Activated CD8-positive, alpha-beta memory T cell treated with anti-CD3 and anti-CD28 coated beads for 36 hours (primary cell): ENCODE results near the gene OR51B4. TPM values are rescaled to one million over a fixed set of nuclear protein-coding genes. Genes with fewer than 3 reads are reported as not detected.
"Not testable (repeated sequence)": the region's sequence is repeated elsewhere in the genome, so short reads cannot be mapped to it uniquely, and the experiment has no call there.

Source experiments
- CTCF ChIA-PET: fragments of 350-600 bp; sonication (Branson Sonifier 250); formaldehyde crosslinking; loops from one replicate; lab custom pipeline; 2021; ENCODE audit warnings: antibody characterized with exemption; lab: Charles Lee
- POLR2A ChIA-PET: fragments of 350-600 bp; sonication (Branson Sonifier 250); formaldehyde crosslinking; loops from one replicate; lab custom pipeline; 2021; ENCODE audit warnings: antibody characterized with exemption; lab: Charles Lee
- total RNA-seq, 2 experiments: library from RNA; stranded (reverse); gene quantifications; one replicate each; pipeline ENCODE4 v1.2.3, GENCODE V29; 2021

The OR51B4 gene, protein sequence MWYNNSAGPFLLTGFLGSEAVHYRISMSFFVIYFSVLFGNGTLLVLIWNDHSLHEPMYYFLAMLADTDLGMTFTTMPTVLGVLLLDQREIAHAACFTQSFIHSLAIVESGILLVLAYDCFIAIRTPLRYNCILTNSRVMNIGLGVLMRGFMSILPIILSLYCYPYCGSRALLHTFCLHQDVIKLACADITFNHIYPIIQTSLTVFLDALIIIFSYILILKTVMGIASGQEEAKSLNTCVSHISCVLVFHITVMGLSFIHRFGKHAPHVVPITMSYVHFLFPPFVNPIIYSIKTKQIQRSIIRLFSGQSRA
- not detected for total RNA-seq

DNA sequence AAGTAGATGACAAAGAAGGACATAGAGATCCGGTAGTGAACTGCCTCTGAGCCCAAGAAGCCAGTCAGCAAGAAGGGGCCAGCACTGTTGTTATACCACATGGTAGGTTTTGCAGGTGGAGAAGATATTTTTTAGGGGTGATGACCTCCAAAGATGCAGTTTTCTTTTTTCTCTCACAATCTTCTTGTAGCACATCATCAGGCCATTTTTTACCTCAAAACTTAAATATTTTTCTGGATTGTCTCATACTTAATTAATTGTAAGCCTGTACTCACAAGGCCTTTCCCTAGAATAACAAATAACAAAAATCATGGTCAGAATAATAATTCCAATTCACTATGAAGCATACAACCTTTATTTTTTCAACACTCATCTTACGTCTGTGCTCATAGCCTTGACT, at the start of gene OR51B4:
Gene OR51B4, minus strand, starts transcription at position 101 of the 400 bp plus-strand sequence. Its CDS starts 0 bp downstream, at position 101.
- ChIA-PET CTCF (no interaction called here), POLR2A (no interaction called here)

DNA sequence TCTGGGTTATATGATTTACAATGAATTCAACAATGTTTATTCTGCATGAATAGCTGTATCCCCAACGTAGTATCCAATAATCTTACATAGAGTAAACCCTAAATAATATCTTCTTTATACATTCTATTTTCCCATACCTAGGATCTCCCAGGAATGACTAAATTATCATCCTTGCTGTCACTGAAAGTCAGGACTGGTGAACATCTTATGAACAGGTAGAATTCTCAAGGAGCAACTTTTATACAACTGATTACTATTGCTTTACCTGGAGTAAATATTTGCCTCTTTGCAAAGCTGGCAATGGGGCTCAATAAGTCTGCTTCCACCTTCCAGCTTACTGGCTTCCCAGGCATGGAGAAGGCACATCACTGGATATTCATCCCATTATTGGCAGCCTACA, 49.5 kb upstream of the OR51B4 start, which contains the start of gene OR51B6:
Gene OR51B6, plus strand, starts transcription at position 301 of the 400 bp plus-strand sequence. Its CDS starts 0 bp downstream, at position 301.
- ChIA-PET CTCF (no interaction called here), POLR2A (no interaction called here)

DNA sequence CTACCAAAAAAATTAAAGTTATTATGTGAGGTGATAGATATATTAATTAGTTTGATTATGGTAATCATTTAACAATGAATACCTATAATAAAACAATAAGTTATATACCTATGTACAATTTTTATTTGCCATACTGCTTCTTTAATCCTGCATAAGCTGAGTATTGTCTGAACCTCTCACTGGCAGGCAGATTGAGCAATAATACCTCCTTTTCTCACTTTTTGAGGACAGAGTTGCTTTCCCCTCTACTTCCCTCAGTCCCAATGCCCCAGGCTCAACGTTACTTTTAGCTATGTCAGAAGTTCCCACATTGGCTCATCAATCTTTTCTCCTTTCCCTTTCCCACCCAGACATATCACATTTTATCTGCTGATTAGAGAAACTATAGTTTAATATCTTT, 47.8 kb upstream of the OR51B4 start:
- ChIA-PET CTCF (interaction anchor here (0.6 kb wide), 1 partner anchor 1841 kb away, joined by 5 read pairs; no protein-coding TSS in a partner anchor), POLR2A (no interaction called here)

DNA sequence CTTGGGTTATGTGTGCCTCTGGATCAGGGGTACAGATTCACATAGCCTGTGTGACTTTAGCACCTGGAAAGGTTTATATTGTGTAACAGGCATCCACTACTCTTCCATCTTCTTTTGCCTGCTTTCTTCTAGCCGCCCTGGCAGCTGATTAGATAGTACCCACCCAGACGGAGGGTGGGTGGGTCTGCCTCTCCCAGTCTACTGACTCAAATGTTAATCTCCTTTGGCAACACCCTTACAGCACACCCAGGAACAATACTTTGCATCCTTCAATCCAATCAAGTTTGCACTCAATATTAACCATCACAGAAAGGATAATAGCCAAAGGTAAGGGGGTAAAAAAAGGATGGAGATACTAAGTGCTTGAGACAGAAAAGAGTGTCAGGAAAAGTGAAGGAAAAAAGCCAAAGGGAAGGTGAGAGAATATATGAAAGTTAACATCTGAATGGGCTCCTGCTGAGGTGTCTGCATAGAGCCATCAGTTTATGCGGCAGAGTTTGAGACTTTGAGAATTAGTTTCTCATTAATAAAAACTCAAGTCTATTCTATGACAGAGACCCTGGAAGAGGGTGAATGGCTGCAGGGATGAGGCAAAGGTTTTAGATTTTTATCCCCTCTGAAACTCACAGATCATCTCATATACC, 46.9 kb upstream of the OR51B4 start:
- CTCF ChIA-PET, result no interaction called here
- POLR2A ChIA-PET, result no interaction called here

DNA sequence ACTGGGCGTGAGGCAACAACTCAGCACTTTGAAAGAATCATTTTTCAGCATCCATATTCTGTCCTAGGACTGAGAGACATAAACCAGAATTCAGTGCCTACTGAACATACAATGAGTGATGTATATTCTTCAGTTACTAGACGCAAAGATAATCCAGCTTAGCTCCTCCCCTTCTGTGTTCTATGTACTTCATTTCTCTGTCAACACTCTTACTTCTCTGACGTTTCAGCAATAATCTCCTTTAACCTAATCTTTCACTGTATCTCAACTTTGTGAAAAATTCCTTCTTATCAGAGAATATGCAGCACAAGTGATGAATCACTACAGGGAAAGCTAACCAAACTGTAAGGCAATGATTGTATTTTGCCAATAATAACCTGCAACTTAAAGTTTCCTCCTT, 44.1 kb upstream of the OR51B4 start:
- ChIA-PET POLR2A (no interaction called here), CTCF (no interaction called here)

DNA sequence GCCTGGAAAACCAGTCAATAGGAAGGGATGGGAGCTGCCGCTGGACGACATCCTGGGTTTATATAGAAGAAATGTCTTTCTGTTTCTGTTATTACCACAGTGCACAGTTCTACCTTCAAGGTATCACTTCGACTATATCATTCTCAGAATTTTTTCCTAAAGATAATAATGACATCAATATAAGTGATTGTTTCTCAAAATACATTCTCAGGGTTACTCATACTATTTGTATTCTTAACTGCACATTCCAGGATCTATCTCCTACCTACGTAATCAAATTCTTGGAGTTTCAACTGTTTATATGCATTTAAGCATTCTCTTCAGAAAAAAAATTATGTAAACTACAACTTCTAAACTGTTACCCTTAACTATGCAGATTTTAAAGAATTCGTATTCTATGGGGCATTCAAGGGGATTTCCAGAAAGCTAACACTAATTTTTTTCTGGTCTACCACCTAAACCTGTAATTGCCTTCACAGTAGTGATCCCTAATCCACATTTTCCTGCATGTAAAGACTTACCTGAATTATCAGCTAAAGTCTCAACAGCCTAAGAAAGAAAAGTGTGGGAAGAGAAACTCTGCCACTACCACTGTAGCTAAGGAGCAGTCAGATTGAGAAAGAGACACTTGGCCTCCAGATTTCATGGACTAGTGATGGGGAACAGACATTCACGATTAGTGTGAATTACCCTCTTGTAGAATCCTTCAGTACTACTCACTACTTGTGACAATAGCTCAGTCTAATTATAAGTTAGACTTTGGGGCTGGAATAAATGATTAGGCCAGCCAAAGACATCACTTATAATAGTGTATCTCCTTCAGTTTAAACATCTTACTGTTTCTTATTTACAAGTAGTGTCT, 42.0 kb upstream of the OR51B4 start, which contains the start of gene OR51B5:
Gene OR51B5, minus strand, starts transcription at position 51 of the 862 bp plus-strand sequence. Its CDS starts 0 bp downstream, at position 51.
- ChIA-PET POLR2A (no interaction called here), CTCF (no interaction called here)

DNA sequence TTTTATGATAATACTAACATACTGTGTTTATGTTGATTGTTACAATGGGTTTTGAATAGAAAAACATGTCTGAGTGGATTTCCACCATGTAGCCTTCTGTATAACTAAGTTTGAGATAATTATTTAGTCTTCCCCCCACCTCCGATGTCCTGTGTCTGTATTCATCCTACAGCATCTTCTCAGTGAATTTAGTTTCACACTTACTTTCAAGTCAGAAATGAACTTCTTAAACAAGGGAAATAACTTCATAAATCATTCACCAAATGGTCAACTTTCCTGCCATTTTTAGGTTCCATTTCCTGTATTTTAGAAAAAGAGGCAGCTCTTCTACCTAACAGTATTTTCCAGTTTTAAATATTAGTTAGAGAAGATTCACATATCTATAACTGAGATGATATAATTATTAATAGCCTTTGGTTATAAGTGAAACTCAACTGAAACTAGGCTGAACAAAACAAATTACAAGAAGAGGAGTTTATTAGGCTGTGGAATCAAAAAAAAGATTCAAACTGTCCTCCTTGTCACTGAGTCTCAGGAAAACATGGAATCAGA, 38.1 kb upstream of the OR51B4 start:
- ChIA-PET CTCF (no interaction called here), POLR2A (no interaction called here)

DNA sequence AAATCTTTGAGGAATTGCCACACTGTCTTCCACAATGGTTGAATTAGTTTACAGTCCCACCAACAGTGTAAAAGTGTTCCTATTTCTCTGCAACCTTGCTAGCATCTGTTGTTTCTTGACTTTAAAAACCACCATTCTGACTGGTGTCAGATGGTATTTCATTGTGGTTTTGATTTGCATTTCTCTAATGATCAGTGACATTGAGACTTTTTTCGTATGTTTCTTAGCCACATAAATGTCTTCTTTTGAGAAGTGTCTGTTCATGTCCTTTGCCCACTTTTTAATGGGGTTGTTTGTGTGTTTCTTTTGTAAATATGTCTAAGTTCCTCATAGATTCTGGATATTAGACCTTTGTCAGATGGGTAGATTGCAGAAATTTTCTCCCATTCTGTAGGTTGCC, 35.5 kb upstream of the OR51B4 start:
- POLR2A ChIA-PET, CTCF ChIA-PET: not testable (repeated sequence)

DNA sequence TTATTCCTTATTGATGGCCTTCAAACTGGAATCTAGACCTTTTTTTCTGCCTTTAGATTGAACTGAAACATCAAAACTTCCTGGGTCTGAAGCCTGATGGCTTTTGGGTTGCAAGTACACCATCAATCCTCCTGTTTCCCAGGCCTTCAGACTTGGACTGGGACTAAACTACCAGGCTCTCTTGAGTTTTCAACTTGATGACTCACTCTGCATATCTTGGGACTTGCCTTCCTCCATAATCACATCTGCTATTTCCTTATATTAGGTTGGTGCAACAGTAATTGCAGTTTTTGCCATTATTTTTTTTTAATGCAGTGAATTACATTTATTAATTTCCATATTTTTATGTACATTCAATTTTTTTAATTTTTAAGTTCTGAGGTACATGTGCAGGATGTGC, 34.6 kb upstream of the OR51B4 start:
- ChIA-PET CTCF (no interaction called here), POLR2A (no interaction called here)

DNA sequence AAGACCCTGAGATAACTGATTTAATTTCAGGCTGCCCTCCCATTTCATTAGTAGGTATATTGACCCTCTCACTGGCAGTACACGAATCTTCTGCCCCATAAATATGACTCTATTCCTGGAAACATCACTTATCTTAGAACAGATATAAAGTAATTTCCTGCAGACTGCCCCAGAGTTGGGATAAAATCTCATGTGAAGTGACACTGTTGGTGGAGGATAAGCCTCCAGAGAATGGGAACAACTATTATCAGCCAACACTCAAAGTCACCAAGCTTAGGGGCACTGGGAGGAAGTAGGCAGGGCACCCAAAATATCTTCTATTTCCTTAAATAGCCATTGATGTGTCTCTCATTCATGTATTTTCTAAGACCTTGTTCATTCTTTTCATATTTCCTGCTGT, 33.4 kb upstream of the OR51B4 start:
- POLR2A ChIA-PET, result interaction anchor here (0.6 kb wide), 1 partner anchor 180 kb away, joined by 3 read pairs; no protein-coding TSS in a partner anchor
- CTCF ChIA-PET, result no interaction called here

DNA sequence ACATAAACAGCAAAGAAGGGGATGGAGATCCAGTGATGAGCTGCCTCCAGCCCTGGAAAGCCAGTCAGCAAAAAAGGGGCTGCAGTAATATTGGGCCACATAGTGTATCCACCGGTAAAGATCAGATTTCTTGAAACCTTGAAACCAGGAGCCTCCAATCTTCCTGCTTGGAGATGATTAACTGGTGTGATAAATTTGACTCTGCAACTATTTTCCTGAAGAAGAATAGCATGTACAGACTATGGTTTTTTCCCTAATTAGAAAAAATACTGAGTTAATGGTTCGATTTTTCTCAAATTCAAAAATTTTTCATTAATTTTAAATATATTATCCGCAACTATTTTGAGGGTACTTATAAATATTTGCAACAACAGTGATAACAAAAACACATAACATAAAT, 22.5 kb upstream of the OR51B4 start, which contains the start of gene OR51B2:
Gene OR51B2, minus strand, starts transcription at position 101 of the 400 bp plus-strand sequence. Its CDS starts 0 bp downstream, at position 101.
- ChIA-PET POLR2A (no interaction called here), CTCF (no interaction called here)

DNA sequence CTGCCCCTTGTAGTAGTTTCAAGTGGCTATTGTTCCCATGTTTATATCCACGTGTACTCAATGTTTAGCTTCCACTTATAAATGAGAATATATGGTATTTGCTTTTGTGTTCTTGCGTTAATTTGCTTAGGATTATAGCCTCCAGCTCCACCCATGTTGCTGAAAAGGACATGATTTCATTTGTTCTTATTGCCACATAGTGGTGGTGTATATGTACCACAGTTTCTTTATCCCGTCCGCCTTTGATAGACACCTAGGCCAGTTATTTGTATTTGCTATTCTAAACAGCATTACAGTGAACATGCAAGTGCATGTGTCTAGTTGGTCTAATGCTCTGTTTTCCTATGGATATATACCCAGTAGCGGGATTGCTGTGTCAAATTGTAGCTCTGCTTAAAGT, 15.5 kb upstream of the OR51B4 start:
- ChIA-PET POLR2A (no interaction called here), CTCF (no interaction called here)

DNA sequence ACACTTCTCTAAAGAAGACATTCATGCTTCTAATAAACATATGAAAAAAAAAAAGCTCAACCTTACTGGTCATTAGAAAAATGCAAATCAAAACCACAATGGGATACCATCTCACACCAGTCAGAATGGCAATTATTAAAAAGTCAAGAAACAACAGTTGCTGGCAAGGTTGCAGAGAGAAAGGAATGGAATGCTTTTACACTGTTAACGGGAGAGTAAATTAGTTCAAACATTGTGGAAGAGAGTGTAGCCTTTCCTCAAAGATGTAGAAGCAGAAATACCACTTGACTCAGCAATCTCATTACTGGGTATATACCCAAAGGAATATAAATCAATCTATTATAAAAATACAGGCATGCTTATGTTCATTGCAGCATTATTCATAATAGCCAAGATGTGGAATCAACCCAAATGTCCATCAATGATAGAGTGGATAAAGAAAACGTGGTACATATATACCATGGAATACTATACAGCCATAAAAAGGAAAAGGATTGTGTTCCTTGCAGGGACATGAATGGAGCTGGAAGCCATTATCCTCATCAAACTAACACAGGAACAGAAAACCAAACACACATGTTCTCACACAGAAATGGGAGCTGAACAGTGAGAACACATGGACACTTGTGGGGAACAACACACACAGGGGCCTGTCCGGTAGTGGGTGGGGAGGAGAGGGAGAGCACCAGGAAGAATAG, 11.7 kb upstream of the OR51B4 start:
- POLR2A ChIA-PET, CTCF ChIA-PET: not testable (repeated sequence)

DNA sequence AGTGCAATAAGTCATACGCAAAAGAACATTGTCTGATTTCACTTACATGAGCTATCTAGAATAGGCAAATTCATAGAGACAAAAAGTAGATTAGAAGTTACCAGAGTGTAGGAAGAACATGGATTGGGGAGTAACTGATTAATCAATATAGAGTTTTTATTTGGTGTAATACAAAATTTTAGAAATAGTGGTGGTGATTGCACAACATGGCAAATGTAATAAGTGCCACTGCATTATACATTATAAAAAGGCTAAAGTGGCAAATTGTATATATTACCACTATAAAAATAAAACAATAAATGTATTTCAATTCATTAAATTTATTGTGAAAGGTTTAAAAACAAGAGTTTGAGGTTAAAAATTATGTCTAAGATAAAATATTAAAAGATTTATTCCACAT, 8.7 kb upstream of the OR51B4 start:
- ChIA-PET CTCF (no interaction called here), POLR2A (no interaction called here)

DNA sequence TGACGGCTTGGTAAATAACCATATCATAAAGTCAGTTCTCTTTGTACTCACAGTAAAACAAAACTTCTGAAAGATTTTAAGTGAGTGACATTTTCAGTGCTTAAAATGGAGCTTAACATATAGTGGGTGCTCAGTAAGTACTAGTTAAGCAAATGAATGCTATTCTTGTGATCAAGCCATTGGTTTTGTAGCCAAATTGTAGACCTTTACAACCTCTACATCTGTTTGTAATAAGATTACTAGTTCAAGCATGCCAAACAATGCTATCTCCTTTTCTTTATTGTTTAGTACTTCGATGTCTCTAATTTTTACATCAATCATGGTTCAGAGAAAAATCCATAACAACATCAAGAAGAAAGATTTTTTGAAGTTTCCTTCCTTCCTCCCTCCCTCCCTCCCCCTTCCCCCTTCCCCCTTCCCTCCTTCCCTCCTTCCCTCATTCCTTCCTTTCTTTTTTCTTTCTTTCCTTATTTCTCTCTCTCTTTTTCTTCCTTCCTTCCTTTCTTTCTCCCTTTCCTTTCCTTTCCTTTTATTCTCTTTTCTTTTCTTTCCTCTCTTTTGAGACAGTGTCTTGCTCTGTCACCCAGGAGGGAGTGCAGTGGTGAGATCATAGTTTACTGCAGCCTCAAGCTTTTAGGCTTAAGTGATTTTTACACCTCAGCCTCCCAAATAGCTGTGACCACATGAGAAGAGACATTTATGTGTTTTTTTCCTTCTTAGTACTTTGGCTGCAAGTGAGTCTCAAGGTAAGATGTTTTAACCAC, 5.7 kb upstream of the OR51B4 start:
- CTCF ChIA-PET, result no interaction called here
- POLR2A ChIA-PET, result no interaction called here

DNA sequence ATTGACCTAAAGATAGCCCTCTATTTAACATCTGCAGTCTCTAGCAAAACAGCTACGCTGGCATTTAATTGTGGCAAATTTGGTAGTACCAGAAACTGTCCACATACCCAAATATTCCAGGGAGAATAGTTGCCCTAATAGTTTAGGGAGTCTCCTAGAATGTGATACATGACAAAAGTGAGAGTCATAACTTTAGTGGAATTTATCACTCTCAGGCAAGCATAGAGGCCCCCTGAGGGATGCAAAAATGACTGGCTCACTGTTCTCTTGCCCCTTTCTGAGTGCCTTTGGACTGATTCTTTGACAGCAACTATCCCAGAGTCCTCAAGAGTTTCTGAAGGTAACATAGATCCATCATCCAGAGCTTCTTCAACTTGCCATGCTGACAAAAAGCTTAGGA, 2.3 kb upstream of the OR51B4 start:
- POLR2A ChIA-PET, result no interaction called here

DNA sequence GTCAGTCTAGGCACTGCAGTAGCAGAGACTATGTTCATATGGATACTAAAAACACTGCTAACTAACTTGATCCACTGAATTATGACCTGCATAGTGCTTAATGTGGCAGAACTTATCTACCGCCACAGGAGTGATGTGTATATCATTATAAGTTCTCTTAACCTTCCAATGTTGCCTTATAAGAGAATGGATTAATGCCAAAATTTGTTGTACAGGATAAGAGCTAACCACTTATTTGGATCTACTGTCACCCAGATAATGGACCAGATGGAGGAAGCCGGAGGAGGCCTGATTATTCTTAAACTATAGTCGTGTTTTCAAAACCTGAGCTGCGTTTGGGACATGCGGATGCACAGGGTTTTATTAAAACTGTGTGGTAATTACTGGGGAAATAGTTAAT, 1.9 kb upstream of the OR51B4 start:
- ChIA-PET CTCF (no interaction called here), POLR2A (no interaction called here)

More for the DNA sequence above, 2.3 kb upstream of the OR51B4 start:
- CTCF ChIA-PET, result no interaction called here

DNA sequence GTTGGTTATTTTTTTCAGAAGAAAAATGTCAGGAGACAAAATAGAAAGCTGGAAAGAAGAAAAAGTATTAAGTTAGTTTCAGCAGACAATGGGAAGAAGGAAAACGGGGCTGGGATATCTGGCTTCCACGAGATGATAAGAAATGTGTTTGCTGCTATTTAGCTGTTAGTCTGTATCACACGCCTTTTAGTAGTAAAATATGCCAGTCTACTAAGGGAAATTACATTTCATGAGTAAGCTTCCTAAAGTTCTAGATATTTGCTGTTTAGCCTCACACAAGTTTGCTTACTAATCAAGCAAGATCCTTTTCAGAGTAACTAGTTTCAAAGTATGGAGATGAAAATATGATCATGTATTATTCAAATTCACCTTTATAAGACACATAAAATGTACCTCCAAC, 1.5 kb downstream of the OR51B4 start:
- ChIA-PET POLR2A (no interaction called here), CTCF (no interaction called here)
